ENCODE data around the gene TRPC5OS. TPM values are rescaled to one million over a fixed set of nuclear protein-coding genes. Genes with fewer than 3 reads are reported as not detected.

TRPC5OS gene
- total RNA-seq, 1 experiment from 2014 or later, result not detected

DNA sequence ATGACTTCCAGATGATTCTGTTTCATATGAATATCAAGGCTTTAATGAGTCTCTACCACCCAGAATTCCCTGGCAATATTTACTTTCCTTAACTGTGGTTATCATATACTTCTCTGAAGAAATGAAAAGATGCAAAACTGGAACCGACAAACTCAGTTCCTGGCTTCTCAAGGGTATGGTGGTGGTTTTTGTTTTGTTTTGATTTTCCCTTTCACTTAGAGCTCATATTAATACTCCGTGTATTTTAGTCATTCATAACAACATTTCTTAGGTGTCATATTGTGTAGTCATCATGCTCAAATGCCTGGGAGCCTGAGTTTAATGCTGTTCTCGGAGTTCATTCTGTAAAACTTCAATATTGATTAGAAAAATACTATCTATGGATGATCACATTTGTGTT lies 665 bp downstream of the TRPC5OS start:
- no TSS peak for BruUV-seq (replicated peaks)
- Histone ChIP-seq H3K36me3 (ENCODE audit: insufficient read depth, low read length, poor library complexity, severe bottlenecking) (no peaks in the 10 kb centered on the region), H3K9me3 (ENCODE audit: low read depth, low read length, poor library complexity, severe bottlenecking) (no peaks in the 10 kb centered on the region), H3K4me3 (ENCODE audit: low read depth, low read length, poor library complexity, severe bottlenecking) (no peak overlapping the region), H3K27me3 (replicated peaks; ENCODE audit: insufficient read depth, low read depth, low read length, poor library complexity) (peaks cover 16% of the 10 kb centered on the region), H3K27ac (ENCODE audit: low read depth, low read length, poor library complexity, severe bottlenecking) (no peak overlapping the region), H3K4me1 (ENCODE audit: insufficient read depth, low read length, poor library complexity, severe bottlenecking) (no peaks in the 10 kb centered on the region)
- ChIA-PET CTCF (no interaction called here), POLR2A (ENCODE audit: low non-redundant PET) (no interaction called here)
- DNase-seq (ENCODE audit: low spot score), result no peak
- TF ChIP-seq, protein P1, sequence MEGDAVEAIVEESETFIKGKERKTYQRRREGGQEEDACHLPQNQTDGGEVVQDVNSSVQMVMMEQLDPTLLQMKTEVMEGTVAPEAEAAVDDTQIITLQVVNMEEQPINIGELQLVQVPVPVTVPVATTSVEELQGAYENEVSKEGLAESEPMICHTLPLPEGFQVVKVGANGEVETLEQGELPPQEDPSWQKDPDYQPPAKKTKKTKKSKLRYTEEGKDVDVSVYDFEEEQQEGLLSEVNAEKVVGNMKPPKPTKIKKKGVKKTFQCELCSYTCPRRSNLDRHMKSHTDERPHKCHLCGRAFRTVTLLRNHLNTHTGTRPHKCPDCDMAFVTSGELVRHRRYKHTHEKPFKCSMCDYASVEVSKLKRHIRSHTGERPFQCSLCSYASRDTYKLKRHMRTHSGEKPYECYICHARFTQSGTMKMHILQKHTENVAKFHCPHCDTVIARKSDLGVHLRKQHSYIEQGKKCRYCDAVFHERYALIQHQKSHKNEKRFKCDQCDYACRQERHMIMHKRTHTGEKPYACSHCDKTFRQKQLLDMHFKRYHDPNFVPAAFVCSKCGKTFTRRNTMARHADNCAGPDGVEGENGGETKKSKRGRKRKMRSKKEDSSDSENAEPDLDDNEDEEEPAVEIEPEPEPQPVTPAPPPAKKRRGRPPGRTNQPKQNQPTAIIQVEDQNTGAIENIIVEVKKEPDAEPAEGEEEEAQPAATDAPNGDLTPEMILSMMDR (conservative IDR thresholded peaks at IDR 0.05; ENCODE audit: low read depth, low read length), result no peak
- TF ChIP-seq EZH2 (IDR thresholded peaks at IDR 0.05; ENCODE audit: borderline replicate concordance, low read depth, low read length, poor library complexity, severe bottlenecking), result no peak
- intact Hi-C loops (cut with micrococcal nuclease; ENCODE audit: unreplicated experiment), result no loop called here

DNA sequence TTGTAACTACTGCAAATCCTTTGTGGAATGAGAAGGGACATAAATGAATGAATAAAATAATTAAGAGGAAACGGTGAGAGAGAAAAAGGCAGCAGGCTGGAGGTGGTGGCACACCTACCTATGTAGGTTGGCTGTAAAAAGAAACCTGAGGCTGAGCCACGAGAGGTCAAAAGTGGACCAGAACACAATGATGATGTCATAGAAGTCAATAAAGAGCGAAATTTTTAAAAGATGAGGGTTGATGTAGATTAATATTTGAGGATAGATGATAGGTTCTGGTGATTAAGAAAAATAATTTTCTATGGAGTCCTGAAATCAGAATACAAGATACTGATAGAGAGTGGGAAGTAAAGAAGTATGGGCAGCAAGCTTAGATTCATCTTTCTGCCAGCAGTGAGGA lies 1.7 kb downstream of the TRPC5OS start:
- intact Hi-C loops (cut with micrococcal nuclease; ENCODE audit: unreplicated experiment), result no loop called here
- no peak for DNase-seq (ENCODE audit: low spot score)
- H3K4me1 ChIP-seq (ENCODE audit: insufficient read depth, low read length, poor library complexity, severe bottlenecking), result no peaks in the 10 kb centered on the region
- ChIA-PET POLR2A (ENCODE audit: low non-redundant PET) (no interaction called here), CTCF (no interaction called here)
- BruUV-seq (replicated peaks), result no TSS peak
- H3K36me3 ChIP-seq (ENCODE audit: insufficient read depth, low read length, poor library complexity, severe bottlenecking), result no peaks in the 10 kb centered on the region
- no peak for TF ChIP-seq EZH2 (IDR thresholded peaks at IDR 0.05; ENCODE audit: borderline replicate concordance, low read depth, low read length, poor library complexity, severe bottlenecking)
- TF ChIP-seq, protein P1 (conservative IDR thresholded peaks at IDR 0.05; ENCODE audit: low read depth, low read length), result no peak
- H3K9me3 ChIP-seq (ENCODE audit: low read depth, low read length, poor library complexity, severe bottlenecking), result no peaks in the 10 kb centered on the region
- peaks cover 16% of the 10 kb centered on the region for H3K27me3 ChIP-seq (replicated peaks; ENCODE audit: insufficient read depth, low read depth, low read length, poor library complexity)
- H3K27ac ChIP-seq (ENCODE audit: low read depth, low read length, poor library complexity, severe bottlenecking), result no peak overlapping the region
- H3K4me3 ChIP-seq (ENCODE audit: low read depth, low read length, poor library complexity, severe bottlenecking), result no peak overlapping the region

DNA sequence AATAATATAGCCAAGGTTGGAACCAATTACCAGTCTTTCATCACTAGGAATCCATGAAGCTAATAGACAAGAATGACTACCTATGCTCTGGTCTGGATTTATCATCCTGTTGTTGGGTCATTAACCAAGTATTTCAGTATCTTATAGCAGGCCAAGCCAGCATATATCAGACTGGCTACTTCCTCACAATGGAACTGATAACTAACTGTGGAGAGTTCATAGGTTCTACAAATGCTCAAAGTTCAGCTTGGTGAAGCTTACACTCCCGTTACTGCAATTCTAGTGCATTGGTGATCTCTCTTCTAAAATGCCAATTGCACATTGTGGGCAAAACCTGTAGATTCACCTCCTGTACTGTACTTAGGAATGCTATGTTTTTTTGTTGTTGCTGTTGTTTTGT lies 4.8 kb downstream of the TRPC5OS start:
- DNase-seq (ENCODE audit: low spot score), result no peak
- Histone ChIP-seq H3K27me3 (replicated peaks; ENCODE audit: insufficient read depth, low read depth, low read length, poor library complexity) (peaks cover 13% of the 10 kb centered on the region), H3K9me3 (ENCODE audit: low read depth, low read length, poor library complexity, severe bottlenecking) (no peaks in the 10 kb centered on the region), H3K36me3 (ENCODE audit: insufficient read depth, low read length, poor library complexity, severe bottlenecking) (no peaks in the 10 kb centered on the region), H3K27ac (ENCODE audit: low read depth, low read length, poor library complexity, severe bottlenecking) (no peak overlapping the region), H3K4me3 (ENCODE audit: low read depth, low read length, poor library complexity, severe bottlenecking) (no peak overlapping the region), H3K4me1 (ENCODE audit: insufficient read depth, low read length, poor library complexity, severe bottlenecking) (no peaks in the 10 kb centered on the region)
- TF ChIP-seq, protein P1 (conservative IDR thresholded peaks at IDR 0.05; ENCODE audit: low read depth, low read length), result no peak
- TF ChIP-seq EZH2 (IDR thresholded peaks at IDR 0.05; ENCODE audit: borderline replicate concordance, low read depth, low read length, poor library complexity, severe bottlenecking), result no peak
- intact Hi-C loops (cut with micrococcal nuclease; ENCODE audit: unreplicated experiment), result no loop called here
- ChIA-PET POLR2A (ENCODE audit: low non-redundant PET) (no interaction called here), CTCF (no interaction called here)
- BruUV-seq (replicated peaks), result no TSS peak
